Gastroesophageal sphincter (tissue), 4 donors: ENCODE data around the gene SGSM1. TPM values are rescaled to one million over a fixed set of nuclear protein-coding genes. Genes with fewer than 3 reads are reported as not detected.

ENCODE experiments used
- ATAC-seq: fragments of 150-250 bp; one replicate; pipeline ENCODE4 v1.9.1; 2016; ENCODE audit warnings: mild to moderate bottlenecking, moderate library complexity
- H3K27ac ChIP-seq, 4 donors: fragments of 200-600 bp; sonication (generic) in 3 of 4; 1 replicate in 3 of 4; 2 replicates in 1 of 4; pipeline ENCODE4 v1.5.1; 2016 to 2019
- H3K27me3 ChIP-seq: fragments of 200-600 bp; sonication (generic); one replicate; pipeline ENCODE4 v1.5.1; 2019
- H3K36me3 ChIP-seq, 2 donors: fragments of 200-600 bp; sonication (generic); one replicate each; pipeline ENCODE4 v1.5.1; 2019; ENCODE audit warnings: control low read depth in 1 of 2
- H3K4me1 ChIP-seq, 3 donors: fragments of 200-600 bp; sonication (generic); 1 replicate in 2 of 3; 2 replicates in 1 of 3; pipeline ENCODE4 v1.5.1; 2016 to 2019; ENCODE audit warnings: control low read depth in 2 of 3
- H3K4me3 ChIP-seq, 2 donors: fragments of 200-600 bp; sonication (generic); one replicate each; pipeline ENCODE4 v1.5.1; 2019; ENCODE audit warnings: mild to moderate bottlenecking in 1 of 2, moderate library complexity in 1 of 2
- H3K9me3 ChIP-seq, 3 donors: fragments of 200-600 bp; sonication (generic); one replicate each; pipeline ENCODE4 v1.5.1; 2017 to 2019; ENCODE audit warnings: control low read depth in 2 of 3
- CTCF ChIP-seq, 4 experiments: fragments of 200-600 bp in 2 of 4; fragments of 450-650 bp in 2 of 4; sonication (generic) in 1 of 4; IDR thresholded peaks; one replicate each; pipeline ENCODE4 v1.5.1; 2017 to 2019; ENCODE audit warnings: antibody characterized with exemption in 4 of 4, mild to moderate bottlenecking in 2 of 4, moderate library complexity in 2 of 4
- EP300 ChIP-seq: sonication (generic); formaldehyde crosslinking; IDR thresholded peaks from one replicate; pipeline ENCODE4 v1.6.1; 2017; ENCODE audit warnings: antibody characterized with exemption, mild to moderate bottlenecking
- POLR2A ChIP-seq, 2 donors: fragments of 450-650 bp; IDR thresholded peaks; one replicate each; pipeline ENCODE4 v1.6.1; 2017; ENCODE audit warnings: antibody characterized with exemption in 2 of 2, mild to moderate bottlenecking in 2 of 2, moderate library complexity in 1 of 2
- POLR2AphosphoS5 ChIP-seq: sonication (generic); formaldehyde crosslinking; IDR thresholded peaks from one replicate; pipeline ENCODE4 v1.6.1; 2017; ENCODE audit warnings: antibody characterized with exemption
- WGBS, 2 donors: methylation state at CpG; one replicate each; pipeline ENCODE4 v1.1.5; 2018; ENCODE audit warnings: low coverage in 1 of 2; 5-methylcytosine and 5-hydroxymethylcytosine counted together
- total RNA-seq, 4 donors: library from RNA; depleted of rRNA; stranded (reverse); fragments of >200 nt; gene quantifications; one replicate each; pipeline ENCODE4 v1.1.0, GENCODE V29; 2016

Gene SGSM1
- total RNA-seq, 4 donors from 2014 or later: 1.8 to 4.2 (median 2.4) TPM

GRCh38 chr22:24954856-24955255 lies 148.8 kb downstream of the SGSM1 start:
- ATAC-seq: no peak
- Histone ChIP-seq H3K9me3 (no peaks in the 10 kb centered on the region), H3K4me1 (peaks cover 0 to 42% (median 9%) of the 10 kb centered on the region in 3 donors), H3K36me3 (no peaks in the 10 kb centered on the region), H3K4me3 (no peak overlapping the region), H3K27ac (no peak overlapping the region), H3K27me3 (no peaks in the 10 kb centered on the region)
- TF ChIP-seq EP300 (no peak), POLR2AphosphoS5 (no peak), CTCF (IDR thresholded peaks at IDR 0.05) (no peak)
- WGBS, 2 donors: 71 to 99% methylated on average over 1 to 8 of the region's 8 CpGs

GRCh38 chr22:24957043-24957442 lies 151.0 kb downstream of the SGSM1 start:
- Histone ChIP-seq H3K27me3 (no peaks in the 10 kb centered on the region), H3K9me3 (no peaks in the 10 kb centered on the region), H3K36me3 (no peaks in the 10 kb centered on the region), H3K4me1 (peaks cover 0 to 28% (median 9%) of the 10 kb centered on the region in 3 donors), H3K4me3 (no peak overlapping the region), H3K27ac (no peak overlapping the region)
- 80 to 90% methylated on average over 1 to 2 of the region's 2 CpGs for WGBS, 2 donors
- TF ChIP-seq POLR2A (IDR thresholded peaks at IDR 0.05) (no peak), POLR2AphosphoS5 (no peak), CTCF (IDR thresholded peaks at IDR 0.05) (no peak)
- ATAC-seq: no peak

- H3K9me3 ChIP-seq: no peaks in the 10 kb centered on the region
- TF ChIP-seq POLR2AphosphoS5 (no peak), EP300 (no peak), CTCF (IDR thresholded peaks at IDR 0.05) (no peak), POLR2A (IDR thresholded peaks at IDR 0.05) (no peak)
- H3K27me3 ChIP-seq: no peaks in the 10 kb centered on the region
- peaks cover 0 to 15% (median 0%) of the 10 kb centered on the region in 3 donors for H3K4me1 ChIP-seq
- 86% methylated on average over 1 to 8 of the region's 11 CpGs for WGBS, 2 donors
- ATAC-seq: no peak
- H3K36me3 ChIP-seq: no peaks in the 10 kb centered on the region
- no peak overlapping the region for H3K27ac ChIP-seq
- no peak overlapping the region for H3K4me3 ChIP-seq
Measured at GRCh38 chr22:24961217-24961844, 155.3 kb downstream of the SGSM1 start.

GRCh38 chr22:24962094-24962493 lies 156.1 kb downstream of the SGSM1 start:
- no peak for ATAC-seq
- Histone ChIP-seq H3K4me3 (no peak overlapping the region), H3K27ac (no peak overlapping the region), H3K36me3 (no peaks in the 10 kb centered on the region), H3K9me3 (no peaks in the 10 kb centered on the region), H3K4me1 (peaks cover 0 to 21% (median 0%) of the 10 kb centered on the region in 3 donors), H3K27me3 (no peaks in the 10 kb centered on the region)
- TF ChIP-seq EP300: no peak
- TF ChIP-seq POLR2AphosphoS5: no peak
- TF ChIP-seq POLR2A (IDR thresholded peaks at IDR 0.05): no peak
- TF ChIP-seq CTCF (IDR thresholded peaks at IDR 0.05): no peak
- WGBS, 2 donors: 89 to 93% methylated on average over 6 of the region's 8 CpGs

GRCh38 chr22:24962835-24963234 lies 156.8 kb downstream of the SGSM1 start:
- H3K4me3 ChIP-seq: no peak overlapping the region
- no peak for TF ChIP-seq POLR2AphosphoS5

More at GRCh38 chr22:24962835-24963234, 156.8 kb downstream of the SGSM1 start:
- Histone ChIP-seq H3K9me3 (no peaks in the 10 kb centered on the region), H3K4me1 (peaks cover 0 to 21% (median 0%) of the 10 kb centered on the region in 3 donors), H3K27me3 (no peaks in the 10 kb centered on the region), H3K27ac (no peak overlapping the region), H3K36me3 (no peaks in the 10 kb centered on the region)
- ATAC-seq: no peak
- WGBS, 2 donors: 90% methylated on average over 2 of the region's 11 CpGs; no CpG with 5 or more reads in 1 of the 2 donors
